IMR-90 (cell line): ENCODE measurements around the gene SLC2A13. TPM values are rescaled to one million over a fixed set of nuclear protein-coding genes. Genes with fewer than 3 reads are reported as not detected.

Experiments
- ATAC-seq: fragments of 200-7000 bp; cut with Tn5 transposase; 2 replicates; pipeline ENCODE4 v1.9.1; 2020; ENCODE audit warnings: low read depth, mild to moderate bottlenecking, moderate library complexity
- BruUV-seq: library from RNA; stranded (reverse); fragments of 400-500 nt; replicated peaks from 2 replicates; lab custom pipeline; 2021; lab: Mats Ljungman, UMichigan
- CTCF ChIA-PET: fragments of 300-600 bp; formaldehyde crosslinking; extraction: SDS; loops from one replicate; lab custom pipeline; 2021; ENCODE audit warnings: antibody characterized with exemption; lab: Yijun Ruan, JAX
- POLR2A ChIA-PET: fragments of 300-600 bp; sonication (Branson Sonifier 250); formaldehyde crosslinking; loops from one replicate; lab custom pipeline; 2022; ENCODE audit warnings: antibody characterized with exemption; ENCODE audit not compliant: unreplicated experiment; lab: Charles Lee
- DNase-seq: peaks from one replicate; pipeline ENCODE4 v3.0.0; 2013
- H2AFZ ChIP-seq: replicated peaks from 2 replicates; pipeline ENCODE3; 2013; ENCODE audit warnings: low read length, mild to moderate bottlenecking; ENCODE audit not compliant: poor library complexity
- H2AK5ac ChIP-seq: 2 replicates; pipeline ENCODE4 v1.6.1; 2013; ENCODE audit warnings: low read depth, low read length, inconsistent platforms
- H2AK9ac ChIP-seq: replicated peaks from 2 replicates; pipeline ENCODE3; 2013; ENCODE audit warnings: mild to moderate bottlenecking, low read depth, low read length, moderate library complexity; ENCODE audit not compliant: poor library complexity
- H2BK120ac ChIP-seq: 2 replicates; pipeline ENCODE4 v1.6.1; 2013; ENCODE audit warnings: low read depth, low read length, inconsistent platforms
- H2BK15ac ChIP-seq: 3 replicates; pipeline ENCODE4 v1.6.1; 2013; ENCODE audit warnings: low read depth, low read length, inconsistent platforms
- H2BK20ac ChIP-seq: 2 replicates; pipeline ENCODE4 v1.6.1; 2013; ENCODE audit warnings: low read depth, mild to moderate bottlenecking, inconsistent platforms, low read length, moderate library complexity
- H2BK5ac ChIP-seq: 2 replicates; pipeline ENCODE4 v1.6.1; 2013; ENCODE audit warnings: mild to moderate bottlenecking, low read depth, low read length, inconsistent platforms; ENCODE audit not compliant: poor library complexity, severe bottlenecking
- H3K14ac ChIP-seq: replicated peaks from 2 replicates; pipeline ENCODE4 v1.6.1; 2013; ENCODE audit warnings: low read depth, low read length, inconsistent platforms
- H3K18ac ChIP-seq: 2 replicates; pipeline ENCODE4 v1.6.1; 2013; ENCODE audit warnings: low read depth, low read length, control low read depth
- H3K23ac ChIP-seq: 2 replicates; pipeline ENCODE4 v1.6.1; 2013; ENCODE audit warnings: low read depth, low read length, inconsistent platforms
- H3K27ac ChIP-seq: 2 replicates; pipeline ENCODE4 v1.5.1; 2013; ENCODE audit warnings: mild to moderate bottlenecking, control low read depth, low read length; ENCODE audit not compliant: insufficient read depth
- H3K27me3 ChIP-seq: 2 replicates; pipeline ENCODE4 v1.6.1; 2013; ENCODE audit warnings: low read length; ENCODE audit not compliant: control insufficient read depth, insufficient read depth
- H3K36me3 ChIP-seq: 2 replicates; pipeline ENCODE4 v1.6.1; 2013; ENCODE audit warnings: low read length, mixed read lengths; ENCODE audit not compliant: control insufficient read depth, insufficient read depth
- H3K4ac ChIP-seq: 2 replicates; pipeline ENCODE4 v1.6.1; 2013; ENCODE audit warnings: low read depth, low read length, inconsistent platforms
- H3K4me1 ChIP-seq: 2 replicates; pipeline ENCODE4 v1.6.1; 2013; ENCODE audit warnings: low read length, mixed read lengths; ENCODE audit not compliant: control insufficient read depth, insufficient read depth
- H3K4me2 ChIP-seq: 2 replicates; pipeline ENCODE4 v1.6.1; 2013; ENCODE audit warnings: low read depth, mild to moderate bottlenecking, control low read depth, low read length, moderate library complexity
- H3K4me3 ChIP-seq: 2 replicates; pipeline ENCODE4 v1.5.1; 2013; ENCODE audit warnings: low read depth, mild to moderate bottlenecking, control low read depth, low read length, moderate library complexity; ENCODE audit not compliant: insufficient read depth
- H3K56ac ChIP-seq: 2 replicates; pipeline ENCODE4 v1.6.1; 2013; ENCODE audit warnings: low read length, inconsistent platforms; ENCODE audit not compliant: insufficient read depth; ENCODE audit errors: extremely low read depth
- H3K79me1 ChIP-seq, 2 experiments: 2 replicates each; pipeline ENCODE4 v1.6.1; 2013; ENCODE audit warnings: low read length in 2 of 2, inconsistent platforms in 1 of 2, low read depth in 1 of 2
- H3K9ac ChIP-seq: 2 replicates; pipeline ENCODE4 v1.6.1; 2013; ENCODE audit warnings: low read depth, low read length, control low read depth
- H3K9me1 ChIP-seq: 2 replicates; pipeline ENCODE4 v1.6.1; 2013; ENCODE audit warnings: low read length, inconsistent platforms; ENCODE audit not compliant: insufficient read depth
- H3K9me3 ChIP-seq: 2 replicates; pipeline ENCODE4 v1.6.1; 2013; ENCODE audit warnings: low read length; ENCODE audit not compliant: control insufficient read depth, insufficient read depth
- H4K20me1 ChIP-seq: 2 replicates; pipeline ENCODE4 v1.6.1; 2013; ENCODE audit warnings: low read length, inconsistent platforms; ENCODE audit not compliant: insufficient read depth
- H4K5ac ChIP-seq: 2 replicates; pipeline ENCODE4 v1.6.1; 2013; ENCODE audit warnings: mild to moderate bottlenecking, low read depth, low read length, control low read depth
- H4K8ac ChIP-seq, 2 experiments: 2 replicates each; pipeline ENCODE4 v1.6.1; 2013; ENCODE audit warnings: low read depth in 2 of 2, low read length in 2 of 2, control low read depth in 1 of 2, inconsistent platforms in 1 of 2
- H4K91ac ChIP-seq: 2 replicates; pipeline ENCODE4 v1.6.1; 2013; ENCODE audit warnings: low read depth, low read length, inconsistent platforms; ENCODE audit not compliant: insufficient read depth
- BHLHE40 ChIP-seq: fragments of 150-350 bp; IDR thresholded peaks from 2 replicates; pipeline ENCODE4 v1.6.1; 2016; ENCODE audit warnings: mild to moderate bottlenecking, low read depth, low read length
- WGBS, 2 experiments: methylation state at CpG; one replicate each; pipeline versions ENCODE4 v1.1.5 to v1.1.7; 2013; ENCODE audit warnings: missing lambda C conversion rate in 2 of 2; ENCODE audit not compliant: insufficient read length in 1 of 2; ENCODE audit errors: extremely low coverage in 2 of 2; 5-methylcytosine and 5-hydroxymethylcytosine counted together
- dilution Hi-C: fragments of 300-500 bp; cut with HindIII; formaldehyde crosslinking; loops from one replicate; pipeline ENCODE4 v1.14.3; 2018; ENCODE audit warnings: low sequenced_read_pairs; ENCODE audit not compliant: unreplicated experiment
- in situ Hi-C: fragments of 300-500 bp; cut with MboI; formaldehyde crosslinking; loops from 3 replicates; pipeline ENCODE4 v1.14.3; 2019; ENCODE audit warnings: low sequenced_read_pairs, inconsistent platforms, mixed read lengths
- intact Hi-C: fragments of 100-400 bp; cut with micrococcal nuclease; formaldehyde crosslinking; loops from 2 replicates; pipeline ENCODE4 v1.10.0; 2022
- polyA plus RNA-seq, 3 experiments: library from polyadenylated mRNA; depleted of rRNA; stranded (reverse); fragments of >200 nt; gene quantifications; 2 replicates each; pipeline ENCODE4 v1.2.3, GENCODE V29; 2012; ENCODE audit warnings: low replicate concordance in 1 of 3
- total RNA-seq: library from RNA; depleted of rRNA; stranded (reverse); fragments of >200 nt; gene quantifications from 2 replicates; pipeline ENCODE4 v1.2.3, GENCODE V29; 2012
- TF ChIP-seq, protein P1 (sequence below): conservative IDR thresholded peaks from 2 replicates; pipeline ENCODE4 v1.5.1; 2012; ENCODE audit warnings: mild to moderate bottlenecking, low read depth, low read length, improper control_type of control experiment

SLC2A13 gene
- total and polyA plus RNA-seq, 2 of the 4 experiments (the other 2 are of a cell fraction) = 1.5 to 3.9 TPM

- no peak overlapping the region for H2BK20ac ChIP-seq
- no peaks in the 10 kb centered on the region for H3K27me3 ChIP-seq
- no peak overlapping the region for H2BK15ac ChIP-seq
- no peak overlapping the region for H2AFZ ChIP-seq
- in situ Hi-C loops = no loop called here
- H3K9ac ChIP-seq = no peak overlapping the region
- no peak overlapping the region for H3K4ac ChIP-seq
- BruUV-seq = no TSS peak
- H4K20me1 ChIP-seq = no peaks in the 10 kb centered on the region
- dilution Hi-C loops = no loop called here
- H3K79me1 ChIP-seq = no peaks in the 10 kb centered on the region
- no peak for DNase-seq
- no peak overlapping the region for H4K5ac ChIP-seq
- H3K14ac ChIP-seq = no peak overlapping the region
- no peaks in the 10 kb centered on the region for H3K36me3 ChIP-seq
- WGBS, 2 experiments = no CpG with 5 or more reads among the region's 2 CpGs
- H4K91ac ChIP-seq = no peak overlapping the region
- H3K4me1 ChIP-seq = no peaks in the 10 kb centered on the region
- no peak overlapping the region for H4K8ac ChIP-seq
- no peaks in the 10 kb centered on the region for H3K9me3 ChIP-seq
- no peak overlapping the region for H2AK9ac ChIP-seq
- no peaks in the 10 kb centered on the region for H3K9me1 ChIP-seq
- no peak overlapping the region for H2BK120ac ChIP-seq
- ATAC-seq = no peak
- no peak overlapping the region for H2AK5ac ChIP-seq
- no peak overlapping the region for H2BK5ac ChIP-seq
- POLR2A ChIA-PET = no interaction called here
- no peak overlapping the region for H3K4me2 ChIP-seq
- no peak overlapping the region for H3K56ac ChIP-seq
- CTCF ChIA-PET = no interaction called here
- no peak overlapping the region for H3K4me3 ChIP-seq
- no peak overlapping the region for H3K18ac ChIP-seq
- intact Hi-C loops = no loop called here
- no peak for TF ChIP-seq BHLHE40
- TF ChIP-seq, protein P1, sequence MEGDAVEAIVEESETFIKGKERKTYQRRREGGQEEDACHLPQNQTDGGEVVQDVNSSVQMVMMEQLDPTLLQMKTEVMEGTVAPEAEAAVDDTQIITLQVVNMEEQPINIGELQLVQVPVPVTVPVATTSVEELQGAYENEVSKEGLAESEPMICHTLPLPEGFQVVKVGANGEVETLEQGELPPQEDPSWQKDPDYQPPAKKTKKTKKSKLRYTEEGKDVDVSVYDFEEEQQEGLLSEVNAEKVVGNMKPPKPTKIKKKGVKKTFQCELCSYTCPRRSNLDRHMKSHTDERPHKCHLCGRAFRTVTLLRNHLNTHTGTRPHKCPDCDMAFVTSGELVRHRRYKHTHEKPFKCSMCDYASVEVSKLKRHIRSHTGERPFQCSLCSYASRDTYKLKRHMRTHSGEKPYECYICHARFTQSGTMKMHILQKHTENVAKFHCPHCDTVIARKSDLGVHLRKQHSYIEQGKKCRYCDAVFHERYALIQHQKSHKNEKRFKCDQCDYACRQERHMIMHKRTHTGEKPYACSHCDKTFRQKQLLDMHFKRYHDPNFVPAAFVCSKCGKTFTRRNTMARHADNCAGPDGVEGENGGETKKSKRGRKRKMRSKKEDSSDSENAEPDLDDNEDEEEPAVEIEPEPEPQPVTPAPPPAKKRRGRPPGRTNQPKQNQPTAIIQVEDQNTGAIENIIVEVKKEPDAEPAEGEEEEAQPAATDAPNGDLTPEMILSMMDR = no peak
- no peak overlapping the region for H3K27ac ChIP-seq
- no peak overlapping the region for H3K23ac ChIP-seq
These were observed 325.4 kb downstream of the SLC2A13 start for GRCh38 chr12:39780411-39780912.
